ENCODE results near the gene GPX4.

DNA sequence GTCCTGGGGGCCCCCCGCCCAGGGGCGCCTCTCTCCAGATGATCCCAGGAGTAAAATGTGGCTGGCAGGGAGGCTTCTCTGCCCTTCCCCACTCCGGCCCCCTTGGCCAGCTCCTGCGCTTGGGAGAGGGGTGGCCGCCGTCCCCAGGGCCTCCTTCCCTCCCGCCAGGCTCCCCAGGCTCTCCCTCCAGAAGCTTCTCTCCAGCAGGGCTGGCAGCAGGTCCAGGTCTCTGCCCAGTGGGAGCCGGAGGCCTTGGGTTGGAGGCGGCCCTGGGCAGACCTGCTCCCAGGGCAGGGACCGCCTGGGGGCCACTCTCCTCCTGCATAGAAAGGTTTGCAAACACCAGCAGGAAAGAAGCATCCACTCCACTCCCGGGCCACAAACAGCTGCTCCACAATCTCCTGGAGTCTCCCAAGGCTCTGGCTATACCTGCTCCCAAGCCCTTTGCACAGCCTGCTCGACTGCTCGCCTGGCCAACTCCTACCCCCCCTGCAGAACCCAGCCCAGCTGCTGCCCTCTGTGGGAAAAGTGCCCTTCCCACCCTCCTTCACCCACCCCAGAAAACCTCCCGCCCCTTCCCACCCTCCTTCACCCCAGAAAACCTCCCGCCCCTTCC, 44.2 kb downstream of the GPX4 start:
- TF ChIP-seq, protein P1, sequence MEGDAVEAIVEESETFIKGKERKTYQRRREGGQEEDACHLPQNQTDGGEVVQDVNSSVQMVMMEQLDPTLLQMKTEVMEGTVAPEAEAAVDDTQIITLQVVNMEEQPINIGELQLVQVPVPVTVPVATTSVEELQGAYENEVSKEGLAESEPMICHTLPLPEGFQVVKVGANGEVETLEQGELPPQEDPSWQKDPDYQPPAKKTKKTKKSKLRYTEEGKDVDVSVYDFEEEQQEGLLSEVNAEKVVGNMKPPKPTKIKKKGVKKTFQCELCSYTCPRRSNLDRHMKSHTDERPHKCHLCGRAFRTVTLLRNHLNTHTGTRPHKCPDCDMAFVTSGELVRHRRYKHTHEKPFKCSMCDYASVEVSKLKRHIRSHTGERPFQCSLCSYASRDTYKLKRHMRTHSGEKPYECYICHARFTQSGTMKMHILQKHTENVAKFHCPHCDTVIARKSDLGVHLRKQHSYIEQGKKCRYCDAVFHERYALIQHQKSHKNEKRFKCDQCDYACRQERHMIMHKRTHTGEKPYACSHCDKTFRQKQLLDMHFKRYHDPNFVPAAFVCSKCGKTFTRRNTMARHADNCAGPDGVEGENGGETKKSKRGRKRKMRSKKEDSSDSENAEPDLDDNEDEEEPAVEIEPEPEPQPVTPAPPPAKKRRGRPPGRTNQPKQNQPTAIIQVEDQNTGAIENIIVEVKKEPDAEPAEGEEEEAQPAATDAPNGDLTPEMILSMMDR (IDR thresholded peaks at IDR 0.05): no peak
- TF ChIP-seq POLR2AphosphoS5 (IDR thresholded peaks at IDR 0.05) (no peak), POLR2A (IDR thresholded peaks at IDR 0.05) (no peak)

All from suprapubic skin (tissue), 4 donors.